ENCODE data around the gene SYNM.
A peak's percentile ranks its signal among the peaks of the same experiment; 100 is the strongest.
"Not testable (repeated sequence)": the region's sequence is repeated elsewhere in the genome, so short reads cannot be mapped to it uniquely, and the experiment has no call there.

The SYNM gene, protein sequence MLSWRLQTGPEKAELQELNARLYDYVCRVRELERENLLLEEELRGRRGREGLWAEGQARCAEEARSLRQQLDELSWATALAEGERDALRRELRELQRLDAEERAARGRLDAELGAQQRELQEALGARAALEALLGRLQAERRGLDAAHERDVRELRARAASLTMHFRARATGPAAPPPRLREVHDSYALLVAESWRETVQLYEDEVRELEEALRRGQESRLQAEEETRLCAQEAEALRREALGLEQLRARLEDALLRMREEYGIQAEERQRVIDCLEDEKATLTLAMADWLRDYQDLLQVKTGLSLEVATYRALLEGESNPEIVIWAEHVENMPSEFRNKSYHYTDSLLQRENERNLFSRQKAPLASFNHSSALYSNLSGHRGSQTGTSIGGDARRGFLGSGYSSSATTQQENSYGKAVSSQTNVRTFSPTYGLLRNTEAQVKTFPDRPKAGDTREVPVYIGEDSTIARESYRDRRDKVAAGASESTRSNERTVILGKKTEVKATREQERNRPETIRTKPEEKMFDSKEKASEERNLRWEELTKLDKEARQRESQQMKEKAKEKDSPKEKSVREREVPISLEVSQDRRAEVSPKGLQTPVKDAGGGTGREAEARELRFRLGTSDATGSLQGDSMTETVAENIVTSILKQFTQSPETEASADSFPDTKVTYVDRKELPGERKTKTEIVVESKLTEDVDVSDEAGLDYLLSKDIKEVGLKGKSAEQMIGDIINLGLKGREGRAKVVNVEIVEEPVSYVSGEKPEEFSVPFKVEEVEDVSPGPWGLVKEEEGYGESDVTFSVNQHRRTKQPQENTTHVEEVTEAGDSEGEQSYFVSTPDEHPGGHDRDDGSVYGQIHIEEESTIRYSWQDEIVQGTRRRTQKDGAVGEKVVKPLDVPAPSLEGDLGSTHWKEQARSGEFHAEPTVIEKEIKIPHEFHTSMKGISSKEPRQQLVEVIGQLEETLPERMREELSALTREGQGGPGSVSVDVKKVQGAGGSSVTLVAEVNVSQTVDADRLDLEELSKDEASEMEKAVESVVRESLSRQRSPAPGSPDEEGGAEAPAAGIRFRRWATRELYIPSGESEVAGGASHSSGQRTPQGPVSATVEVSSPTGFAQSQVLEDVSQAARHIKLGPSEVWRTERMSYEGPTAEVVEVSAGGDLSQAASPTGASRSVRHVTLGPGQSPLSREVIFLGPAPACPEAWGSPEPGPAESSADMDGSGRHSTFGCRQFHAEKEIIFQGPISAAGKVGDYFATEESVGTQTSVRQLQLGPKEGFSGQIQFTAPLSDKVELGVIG (N-terminal part only)

DNA sequence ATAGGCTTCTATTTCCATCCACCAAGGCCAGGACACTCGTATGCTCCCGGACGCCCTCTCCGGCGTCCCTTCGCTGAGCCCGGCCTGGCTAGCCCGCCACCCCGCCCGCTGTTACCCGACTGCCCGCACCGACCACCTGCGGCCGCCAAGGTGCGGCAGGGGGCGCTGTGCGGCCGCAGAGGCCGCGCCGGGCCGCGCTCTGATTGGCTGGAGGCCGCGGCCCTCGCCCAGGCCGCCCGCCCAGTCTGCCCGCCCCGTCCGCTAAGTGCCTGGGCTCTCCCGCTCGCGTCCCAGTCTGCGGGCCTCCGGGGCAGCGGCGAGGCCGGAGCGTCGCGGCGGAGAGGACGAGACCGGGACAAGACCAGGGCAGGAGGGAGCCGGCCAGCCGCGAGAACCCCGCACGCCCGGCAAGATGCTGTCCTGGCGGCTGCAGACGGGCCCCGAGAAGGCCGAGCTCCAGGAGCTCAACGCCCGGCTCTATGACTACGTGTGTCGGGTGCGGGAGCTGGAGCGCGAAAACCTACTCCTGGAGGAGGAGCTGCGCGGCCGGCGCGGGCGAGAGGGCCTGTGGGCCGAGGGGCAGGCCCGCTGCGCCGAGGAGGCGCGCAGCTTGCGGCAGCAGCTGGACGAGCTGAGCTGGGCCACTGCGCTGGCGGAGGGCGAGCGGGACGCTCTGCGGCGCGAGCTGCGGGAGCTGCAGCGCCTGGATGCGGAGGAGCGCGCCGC is at the start of gene SYNM:
Gene SYNM (plus strand): TSS at position 293 of the 726 bp plus-strand sequence. CDS start 120 bp downstream, at position 413.
- no peak for FAIRE-seq

DNA sequence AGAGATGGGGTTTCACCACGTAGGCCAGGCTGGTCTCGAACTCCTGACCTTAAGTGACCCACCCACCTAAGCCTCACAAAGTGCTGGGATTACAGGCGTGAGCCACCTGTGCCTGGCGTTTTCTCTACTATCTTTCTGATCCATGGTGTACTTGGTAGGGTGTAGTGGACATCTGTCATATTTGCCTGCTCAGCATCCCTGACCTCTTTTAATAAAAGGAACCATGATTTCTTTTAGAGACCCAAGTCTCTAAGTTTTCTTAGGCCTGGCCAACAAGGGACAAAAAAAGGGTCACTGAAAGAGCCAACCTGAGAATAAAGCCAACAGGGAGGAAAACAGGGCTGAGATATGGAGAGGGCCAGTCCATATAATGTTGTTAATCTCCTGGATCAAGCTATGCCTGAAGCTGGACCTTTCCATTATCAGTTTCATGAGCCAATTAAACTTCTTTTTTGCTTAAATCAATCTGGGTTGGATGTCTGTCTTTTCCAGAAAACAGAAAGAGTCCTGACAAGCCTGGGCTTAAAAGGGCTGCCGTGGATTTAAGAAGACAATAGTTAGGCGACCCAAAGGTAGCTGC is 49.2 kb upstream of the SYNM start:
- no peak for FAIRE-seq

DNA sequence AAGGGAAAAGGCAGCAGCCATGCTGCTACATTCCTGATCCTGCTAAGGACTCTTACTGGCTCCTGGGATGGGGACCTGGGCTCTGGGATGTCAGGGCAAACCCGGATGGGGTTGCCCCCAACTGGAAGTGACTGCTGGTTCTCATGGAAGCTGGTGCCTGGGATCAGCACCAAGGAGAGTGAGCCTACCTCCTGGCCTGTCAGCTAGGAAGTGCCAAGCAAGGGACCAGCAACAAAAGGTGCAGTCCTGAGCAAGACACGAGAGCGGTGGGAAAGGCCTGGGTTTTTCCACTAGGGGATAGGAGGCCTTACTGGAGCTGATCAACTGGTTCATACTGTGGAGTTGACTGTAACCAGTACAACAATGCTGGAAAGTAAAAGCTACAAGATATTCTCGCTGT is 47.9 kb upstream of the SYNM start:
- no peak for FAIRE-seq

DNA sequence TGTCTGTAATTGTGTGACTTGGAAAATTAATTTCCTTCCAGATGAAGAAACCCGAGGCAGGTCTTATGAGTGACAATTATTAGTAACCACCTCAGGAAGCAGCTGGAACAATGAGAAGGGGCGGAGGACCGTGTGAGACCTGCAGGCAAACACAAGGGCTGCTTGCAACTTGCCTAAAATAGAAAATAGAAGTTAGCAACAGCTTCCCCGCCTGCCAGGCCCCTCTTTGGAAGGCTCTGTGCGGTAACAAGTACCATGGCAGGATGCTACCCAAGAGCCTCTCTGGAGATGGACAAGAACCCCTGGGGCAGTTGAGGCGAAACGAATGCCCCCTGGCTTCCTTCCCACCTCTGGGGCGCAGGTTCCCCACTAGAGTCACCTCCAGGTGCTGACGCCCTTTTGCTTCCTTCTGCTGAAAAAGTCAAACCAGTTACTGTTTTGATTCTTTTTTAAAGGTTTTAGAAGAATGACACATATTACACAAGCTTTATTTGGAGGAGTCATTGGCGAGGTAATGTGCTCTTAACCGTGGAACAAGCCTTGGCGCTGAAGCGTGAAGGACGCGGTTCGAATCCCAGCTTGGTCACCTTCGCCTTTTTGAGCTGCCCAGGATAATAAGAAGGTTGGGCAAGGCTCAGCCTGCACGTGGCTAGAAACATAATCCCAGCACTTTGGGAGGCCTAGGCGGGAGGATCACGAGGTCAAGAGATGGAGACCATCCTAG is 47.0 kb upstream of the SYNM start:
- FAIRE-seq = no peak

DNA sequence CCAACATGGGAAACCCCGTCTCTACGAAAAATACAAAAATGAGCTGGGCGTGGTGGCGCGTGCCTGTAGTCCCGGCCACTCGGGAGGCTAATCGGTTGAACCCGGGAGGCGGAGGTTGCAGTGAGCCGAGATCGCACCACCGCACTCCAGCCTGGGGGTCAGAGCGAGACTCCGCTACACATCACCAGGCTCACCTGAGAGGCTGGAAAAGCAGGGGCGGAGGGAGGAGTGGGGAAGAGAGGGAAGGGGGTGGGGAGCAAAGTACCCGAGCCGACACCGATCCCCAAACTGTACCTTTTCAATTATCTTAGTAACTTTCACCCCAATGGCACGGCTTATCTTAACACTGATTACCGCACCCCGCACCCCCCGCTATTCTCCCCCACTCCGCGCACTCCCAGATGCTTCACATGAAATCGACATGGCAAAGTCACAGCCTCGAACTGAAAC is 46.4 kb upstream of the SYNM start:
- FAIRE-seq = no peak

DNA sequence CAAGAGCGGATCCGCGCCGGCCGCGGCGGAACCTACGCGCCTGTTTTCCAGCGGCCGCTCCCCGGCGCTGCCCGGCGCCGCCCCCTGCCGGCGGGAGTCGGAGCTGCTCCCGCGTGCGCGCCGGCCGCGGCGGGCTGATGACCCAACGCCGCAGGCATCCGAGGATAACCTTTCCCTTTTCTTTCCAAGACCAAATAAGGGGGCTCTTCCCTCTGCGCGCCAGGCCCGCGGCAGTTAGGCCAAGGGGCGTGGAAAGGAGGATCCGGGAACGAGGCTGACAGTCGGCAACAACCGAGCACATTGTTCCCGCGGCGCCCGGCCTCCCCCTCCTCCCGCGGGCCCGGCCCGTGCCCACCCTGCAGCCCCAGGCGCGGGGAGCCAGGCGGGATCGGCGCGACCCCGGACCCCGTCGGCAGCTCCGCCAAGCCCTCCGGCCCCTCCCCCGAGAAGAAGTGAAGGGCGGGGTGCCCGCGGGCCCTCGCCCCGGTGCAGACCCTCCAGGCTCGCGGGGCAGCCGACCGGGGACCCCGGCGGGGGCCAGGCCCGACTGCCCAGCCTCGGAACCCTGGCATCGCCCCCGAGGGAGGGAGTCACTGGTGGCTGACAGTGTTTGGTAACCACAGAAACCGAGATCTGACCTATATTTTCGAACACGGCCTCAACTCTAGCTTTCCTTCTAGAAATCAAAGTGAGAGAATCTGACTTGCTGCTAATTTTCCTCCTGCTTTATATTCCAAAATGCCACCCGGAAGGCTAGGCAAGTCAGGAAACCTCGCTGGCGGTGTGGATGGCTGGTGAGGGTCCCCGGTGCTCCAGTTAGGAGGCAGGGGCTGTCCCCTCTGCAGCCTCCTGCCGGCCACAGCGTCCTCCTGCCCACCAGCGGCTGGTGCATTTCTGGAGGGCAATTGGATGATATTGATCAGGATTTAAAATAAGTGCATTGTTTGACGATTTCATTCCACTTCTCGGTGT is 45.6 kb upstream of the SYNM start:
- no peak for FAIRE-seq

DNA sequence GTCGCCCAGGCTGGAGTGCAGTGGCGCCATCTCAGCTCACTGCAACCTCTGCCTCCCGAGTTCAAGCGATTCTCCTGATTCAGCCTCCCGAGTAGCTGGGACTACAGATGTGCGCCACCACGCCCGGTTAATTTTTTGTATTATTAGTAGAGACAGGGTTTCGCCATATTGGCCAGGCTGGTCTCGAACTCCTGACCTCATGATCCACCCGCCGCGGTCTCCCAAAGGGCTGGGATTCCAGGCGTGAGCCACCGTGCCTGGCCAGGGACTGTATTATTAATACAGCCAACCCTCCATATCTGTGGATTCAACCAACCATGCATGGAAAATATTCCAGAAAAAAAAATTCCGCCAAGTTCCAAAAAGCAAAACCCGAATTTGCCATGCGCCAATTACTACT is 44.7 kb upstream of the SYNM start:
- not testable (repeated sequence) for FAIRE-seq

DNA sequence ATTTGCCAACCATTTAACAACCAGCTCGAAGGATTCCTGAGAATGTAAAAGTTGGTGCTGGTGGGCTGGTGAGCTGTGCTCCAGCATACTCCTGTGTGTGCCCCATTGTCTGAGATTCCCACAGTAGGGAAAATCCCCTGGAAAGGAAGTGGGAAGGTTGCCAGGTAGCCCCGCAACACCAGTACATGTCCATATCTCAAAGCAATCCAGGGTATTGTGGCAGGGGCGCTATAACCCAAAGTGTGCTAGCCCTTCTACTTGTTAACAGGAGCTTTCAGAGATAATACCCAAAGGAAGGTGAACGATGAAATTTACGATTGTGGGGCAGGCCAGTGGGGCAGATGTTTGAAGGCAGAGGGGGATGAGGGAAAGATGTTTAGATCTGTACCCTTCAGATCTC is 42.7 kb upstream of the SYNM start:
- no peak for FAIRE-seq

DNA sequence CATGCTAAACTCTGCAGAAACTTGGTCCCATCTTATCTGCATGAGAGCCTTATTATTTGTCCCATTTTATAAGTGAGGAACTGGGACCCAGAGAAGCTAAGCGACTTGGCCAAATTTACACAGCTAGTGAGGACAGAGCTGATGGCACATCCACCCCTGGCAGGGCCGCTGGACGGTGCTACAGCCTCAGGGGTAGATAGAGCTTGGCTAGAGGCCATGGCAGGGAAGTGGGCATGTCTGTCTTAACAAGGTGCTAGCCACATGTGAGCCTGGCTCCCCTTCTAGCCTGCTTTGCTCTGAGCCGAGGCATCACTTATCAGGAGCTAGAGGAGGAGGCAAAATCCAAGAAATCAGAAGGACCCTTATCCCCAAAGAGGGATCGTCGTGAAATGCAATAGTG is 36.7 kb upstream of the SYNM start:
- no peak for FAIRE-seq

DNA sequence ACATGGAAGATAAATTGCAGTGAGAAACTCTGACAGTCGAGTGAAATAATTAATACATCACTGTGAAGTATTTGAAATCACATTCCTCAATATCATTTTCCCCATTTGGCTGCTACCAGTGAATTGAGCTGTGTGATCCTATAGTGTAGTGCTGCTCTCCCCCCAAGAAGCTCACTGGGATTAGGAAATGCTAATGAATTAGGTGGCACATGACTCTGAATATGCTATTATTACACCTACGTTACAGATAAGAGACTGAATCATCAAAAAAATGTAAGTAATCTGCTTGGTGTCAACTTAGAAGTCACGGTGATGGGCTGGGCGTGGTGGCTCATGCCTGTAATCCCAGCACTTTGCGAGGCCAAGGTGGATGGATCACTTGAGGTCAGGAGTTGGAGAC is 34.7 kb upstream of the SYNM start:
- no peak for FAIRE-seq

DNA sequence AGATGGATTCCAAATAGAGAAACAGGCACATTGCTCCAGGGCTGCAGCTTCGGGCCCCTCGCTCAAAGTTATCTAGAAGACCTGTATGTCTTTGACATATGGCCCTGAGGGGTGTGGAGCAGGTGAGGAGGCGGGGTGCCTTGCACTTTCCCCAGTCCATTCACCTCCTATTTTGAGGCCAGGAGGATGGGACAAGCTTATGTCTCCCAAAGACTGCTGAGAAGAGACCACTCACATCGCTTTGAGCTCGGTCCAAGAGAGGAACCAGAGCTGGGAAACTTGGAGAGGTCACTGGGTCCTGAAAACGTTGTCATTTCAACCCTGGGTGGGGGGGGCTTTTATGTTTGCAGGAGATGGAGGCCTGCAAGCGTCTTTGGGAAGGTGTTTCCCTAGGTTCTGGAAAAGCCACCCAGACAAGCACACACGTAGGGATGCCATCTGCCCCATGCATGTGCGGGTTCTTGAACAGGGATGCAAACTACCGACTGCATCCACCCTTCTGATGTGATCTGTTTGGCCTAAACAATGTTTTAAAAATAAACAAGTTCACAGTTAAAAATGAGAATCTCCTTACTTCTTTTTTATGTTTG is 33.7 kb upstream of the SYNM start:
- FAIRE-seq = no peak

DNA sequence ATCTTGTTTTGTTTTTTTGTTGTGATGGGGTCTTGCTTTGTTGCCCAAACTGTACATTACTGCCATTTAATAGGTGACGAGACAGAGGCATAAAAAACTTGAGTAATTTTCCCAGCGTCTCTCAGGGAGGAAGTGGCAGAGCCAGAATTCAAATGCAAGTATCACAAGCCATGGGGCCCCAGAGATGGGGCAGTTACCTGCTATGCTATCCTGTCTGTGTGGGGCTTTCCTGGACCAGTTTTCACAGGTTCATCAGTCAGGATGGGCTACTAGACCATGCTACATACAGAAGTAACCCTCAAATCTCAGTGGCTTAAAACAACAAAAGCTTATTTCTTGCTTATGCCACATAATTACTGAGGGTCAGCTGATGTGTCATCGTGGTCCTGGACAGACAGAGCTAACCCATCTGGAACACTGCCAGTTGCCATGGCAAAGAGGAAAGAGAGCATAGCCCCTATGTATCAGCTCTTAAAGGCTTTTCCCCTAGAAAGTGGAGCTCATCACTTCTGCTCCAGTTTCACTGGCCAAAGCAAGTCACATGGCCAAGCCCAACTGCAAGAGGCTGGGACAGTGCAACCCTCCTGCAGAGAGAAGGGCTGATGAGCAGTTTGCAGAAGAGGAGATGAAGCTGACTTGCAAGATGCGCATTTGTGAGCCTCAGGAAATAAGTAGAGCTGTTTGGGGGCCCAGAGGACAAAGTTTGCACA is 31.7 kb upstream of the SYNM start:
- FAIRE-seq = no peak

DNA sequence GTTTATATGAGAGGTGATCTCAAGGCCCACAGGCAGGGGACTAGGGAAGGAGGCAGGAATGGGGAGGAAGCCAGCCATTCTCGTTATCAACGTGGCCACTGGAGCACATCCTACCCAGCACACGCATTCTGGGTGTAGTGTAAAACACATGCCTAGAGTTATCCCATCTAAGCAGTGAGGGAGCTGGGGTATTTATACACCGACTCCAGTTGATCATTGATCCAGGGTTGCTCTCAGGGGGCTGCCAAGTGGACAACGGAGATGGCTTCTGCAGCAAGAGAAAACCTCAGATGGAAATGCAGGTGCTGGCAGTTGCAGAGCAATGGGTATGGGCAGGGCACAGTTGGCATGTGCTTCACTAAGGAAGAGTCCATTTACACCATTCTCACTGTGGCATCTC is 30.4 kb upstream of the SYNM start:
- FAIRE-seq = no peak

DNA sequence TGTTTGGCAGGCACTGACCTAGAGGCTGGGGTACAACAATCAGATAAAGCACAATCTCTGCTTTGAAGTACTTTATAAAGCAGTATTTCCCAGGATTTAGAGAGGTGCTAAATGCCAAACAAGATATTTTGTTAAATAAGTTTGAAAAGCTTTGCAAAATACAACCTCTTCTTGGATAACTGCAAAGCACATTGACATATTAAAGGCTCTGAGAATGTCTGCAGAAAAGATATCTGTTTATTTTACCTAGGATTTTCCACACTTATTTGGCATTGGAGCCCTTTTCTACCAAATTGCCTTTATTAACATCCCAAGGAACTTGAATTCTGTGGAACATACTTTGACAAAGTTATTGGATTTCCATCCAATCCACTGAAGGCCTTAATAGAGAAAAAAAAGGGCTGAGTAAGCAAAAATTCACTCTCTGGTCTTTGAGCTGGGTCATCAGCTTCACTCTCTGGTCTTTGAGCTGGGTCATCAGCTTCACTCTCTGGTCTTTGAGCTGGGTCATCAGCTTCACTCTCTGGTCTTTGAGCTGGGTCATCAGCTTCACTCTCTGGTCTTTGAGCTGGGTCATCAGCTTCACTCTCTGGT is 29.7 kb upstream of the SYNM start:
- FAIRE-seq = not testable (repeated sequence)

DNA sequence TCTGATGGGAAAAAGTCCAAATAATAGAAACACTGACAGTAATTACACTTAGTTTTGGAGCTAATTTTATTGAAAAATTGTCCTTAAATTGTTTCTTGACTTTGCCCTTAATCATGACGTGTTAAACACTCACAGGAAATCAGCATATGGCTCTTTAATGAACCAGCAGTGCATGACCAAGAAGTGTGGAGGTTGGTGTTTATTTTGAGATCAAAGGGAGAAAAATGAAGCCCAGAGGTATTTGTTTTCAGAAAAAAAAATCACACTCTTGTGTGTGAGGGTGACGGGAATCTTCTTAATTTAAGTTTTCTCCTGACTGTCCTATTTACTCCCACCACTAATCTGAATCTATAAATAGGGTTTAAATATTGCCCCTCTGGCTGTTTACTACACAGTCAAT is 28.8 kb upstream of the SYNM start:
- no peak for FAIRE-seq

DNA sequence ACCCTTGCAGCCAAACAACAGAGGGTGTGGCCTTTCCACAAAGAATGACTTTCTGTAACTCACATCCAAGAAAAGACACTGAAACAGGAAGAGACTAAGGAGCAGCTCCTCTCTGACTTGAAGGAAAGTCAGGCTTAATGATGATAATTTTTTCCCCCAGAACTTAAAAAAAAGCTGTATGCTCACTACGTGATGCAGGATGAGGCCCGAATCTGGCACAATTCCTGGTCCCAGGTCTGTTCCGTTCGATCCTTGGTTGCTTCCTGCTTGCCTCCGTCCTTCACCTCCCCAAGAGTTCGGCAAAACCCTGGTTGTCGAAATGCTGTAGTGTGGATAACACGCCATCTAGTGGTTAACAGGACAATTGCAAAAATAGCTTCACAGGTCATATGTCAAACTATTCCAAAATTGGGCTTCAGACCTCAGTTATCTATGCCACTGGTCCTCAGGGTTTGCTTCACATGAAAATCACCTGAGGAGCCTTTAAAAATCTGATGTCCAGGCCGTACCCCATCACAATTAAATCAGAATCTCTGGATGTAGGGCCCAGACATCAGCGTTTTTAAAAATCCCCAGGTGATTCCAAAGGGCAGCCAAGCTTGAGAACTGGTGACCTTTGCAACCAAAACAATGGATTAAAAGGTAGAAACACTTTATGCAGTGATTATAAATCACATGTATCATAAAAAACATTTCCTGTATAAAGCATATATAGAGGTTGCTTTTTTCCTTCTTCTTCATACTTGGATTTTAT is 28.1 kb upstream of the SYNM start:
- peak; percentile 84 for FAIRE-seq

DNA sequence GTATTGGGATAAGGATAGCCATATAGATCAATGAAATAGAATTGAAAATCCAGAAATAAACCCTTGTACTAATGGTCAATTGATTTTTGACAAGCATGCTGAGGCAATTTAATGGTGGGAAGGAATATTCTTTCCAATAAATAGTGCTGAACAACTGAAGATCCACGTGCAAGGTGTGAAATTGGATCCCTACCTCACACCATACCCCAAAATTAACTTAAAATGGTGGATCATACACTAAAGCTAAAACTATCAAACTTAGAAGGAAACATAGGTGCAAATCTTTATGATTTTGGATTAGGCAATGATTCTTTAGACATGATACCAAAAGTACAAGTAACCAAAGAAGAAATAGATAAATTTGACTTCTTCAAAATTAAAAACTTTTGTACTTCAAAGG is 22.1 kb upstream of the SYNM start:
- no peak for FAIRE-seq

DNA sequence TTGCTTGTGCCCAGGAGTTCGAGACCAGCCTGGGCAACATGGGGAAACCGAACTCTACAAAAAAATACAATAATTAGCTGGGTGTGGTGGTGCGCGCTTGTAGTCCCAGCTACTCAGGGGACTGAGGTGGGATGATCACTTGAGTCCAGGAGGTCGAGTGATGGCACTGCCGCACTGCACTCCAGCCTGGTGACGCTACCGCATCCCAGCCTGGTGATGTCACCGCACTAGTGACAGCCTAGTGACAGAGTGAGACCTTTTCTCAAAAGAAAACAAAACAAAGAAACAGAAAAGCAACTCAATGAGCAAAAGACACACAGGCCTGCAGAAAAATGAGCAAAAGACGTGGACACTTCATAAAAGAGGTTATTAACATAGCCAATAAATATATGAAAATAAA is 19.9 kb upstream of the SYNM start:
- FAIRE-seq = no peak

Measured in A204.1 (cell line).